ENCODE results near the gene GALNT7. TPM values are rescaled to one million over a fixed set of nuclear protein-coding genes. Genes with fewer than 3 reads are reported as not detected.

The GALNT7 gene
- total and polyA plus RNA-seq, 5 experiments from 2014 or later = 5.6 to 18.7 (median 8.6) TPM

- H3K27me3 Mint-ChIP-seq = peaks cover 0 to 5% (median 1%) of the 10 kb centered on the region in 5 donors
- ATAC-seq (no peak), DNase-seq (no peak)
- POLR2A ChIA-PET = no interaction called here
- no peak overlapping the region for H3K27ac Mint-ChIP-seq
- H3K36me3 Mint-ChIP-seq = no peaks in the 10 kb centered on the region
- H3K4me1 Mint-ChIP-seq = no peaks in the 10 kb centered on the region
- no peak overlapping the region for H3K4me3 Mint-ChIP-seq
- H3K9me3 Mint-ChIP-seq = no peaks in the 10 kb centered on the region
Observed at GRCh38 chr4:173139561-173139960, 29.1 kb upstream of the GALNT7 start.

GRCh38 chr4:173145131-173145530 is 23.5 kb upstream of the GALNT7 start:
- H3K4me1 Mint-ChIP-seq = peaks cover 0 to 2% (median 0%) of the 10 kb centered on the region in 4 donors
- no peaks in the 10 kb centered on the region for H3K9me3 Mint-ChIP-seq
- H3K27ac Mint-ChIP-seq = no peak overlapping the region
- no peak for ATAC-seq
- POLR2A ChIA-PET = no interaction called here
- no peak for DNase-seq
- H3K36me3 Mint-ChIP-seq = peaks cover 0 to 2% (median 0%) of the 10 kb centered on the region in 3 donors
- H3K4me3 Mint-ChIP-seq = no peak overlapping the region
- H3K27me3 Mint-ChIP-seq = peaks cover 0 to 10% (median 2%) of the 10 kb centered on the region in 5 donors

GRCh38 chr4:173146456-173146855 is 22.2 kb upstream of the GALNT7 start:
- no peak overlapping the region for H3K27ac Mint-ChIP-seq
- H3K27me3 Mint-ChIP-seq = peaks cover 0 to 10% (median 2%) of the 10 kb centered on the region in 5 donors
- ATAC-seq (no peak), DNase-seq (no peak)
- POLR2A ChIA-PET = no interaction called here
- no peaks in the 10 kb centered on the region for H3K9me3 Mint-ChIP-seq
- H3K36me3 Mint-ChIP-seq = peaks cover 0 to 2% (median 0%) of the 10 kb centered on the region in 3 donors
- no peak overlapping the region for H3K4me3 Mint-ChIP-seq
- peaks cover 0 to 2% (median 0%) of the 10 kb centered on the region in 4 donors for H3K4me1 Mint-ChIP-seq

GRCh38 chr4:173151496-173151895 is 17.1 kb upstream of the GALNT7 start:
- H3K36me3 Mint-ChIP-seq = no peaks in the 10 kb centered on the region
- POLR2A ChIA-PET = no interaction called here
- no peaks in the 10 kb centered on the region for H3K27me3 Mint-ChIP-seq
- no peak overlapping the region for H3K27ac Mint-ChIP-seq
- H3K4me1 Mint-ChIP-seq = no peaks in the 10 kb centered on the region
- H3K4me3 Mint-ChIP-seq = no peak overlapping the region
- no peaks in the 10 kb centered on the region for H3K9me3 Mint-ChIP-seq
- DNase-seq (no peak), ATAC-seq (no peak)

- ATAC-seq (no peak), DNase-seq (no peak)
- POLR2A ChIA-PET = no interaction called here
- H3K4me3 Mint-ChIP-seq = no peak overlapping the region
- H3K27me3 Mint-ChIP-seq = no peaks in the 10 kb centered on the region
- H3K9me3 Mint-ChIP-seq = no peaks in the 10 kb centered on the region
- no peaks in the 10 kb centered on the region for H3K36me3 Mint-ChIP-seq
- no peaks in the 10 kb centered on the region for H3K4me1 Mint-ChIP-seq
- no peak overlapping the region for H3K27ac Mint-ChIP-seq
Observed at GRCh38 chr4:173152104-173152503, 16.5 kb upstream of the GALNT7 start.

- Mint-ChIP-seq H3K9me3 (no peaks in the 10 kb centered on the region), H3K36me3 (no peaks in the 10 kb centered on the region), H3K4me3 (no peak overlapping the region), H3K27ac (no peak overlapping the region), H3K27me3 (no peaks in the 10 kb centered on the region), H3K4me1 (no peaks in the 10 kb centered on the region)
- ATAC-seq (no peak), DNase-seq (no peak)
- POLR2A ChIA-PET = no interaction called here
Observed at GRCh38 chr4:173153445-173153844, 15.2 kb upstream of the GALNT7 start.

GRCh38 chr4:173159791-173160190 is 8.8 kb upstream of the GALNT7 start:
- Mint-ChIP-seq H3K27me3 (no peaks in the 10 kb centered on the region), H3K36me3 (no peaks in the 10 kb centered on the region), H3K4me1 (no peaks in the 10 kb centered on the region), H3K27ac (no peak overlapping the region), H3K4me3 (no peak overlapping the region), H3K9me3 (no peaks in the 10 kb centered on the region)
- DNase-seq (no peak), ATAC-seq (no peak)
- POLR2A ChIA-PET = no interaction called here

- Mint-ChIP-seq H3K9me3 (no peaks in the 10 kb centered on the region), H3K36me3 (no peaks in the 10 kb centered on the region), H3K4me1 (peaks cover 1 to 9% (median 5%) of the 10 kb centered on the region in 4 donors), H3K27ac (no peak overlapping the region), H3K4me3 (no peak overlapping the region), H3K27me3 (no peaks in the 10 kb centered on the region)
- ATAC-seq (no peak), DNase-seq (no peak)
- POLR2A ChIA-PET = no interaction called here
Observed at GRCh38 chr4:173160871-173161270, 7.7 kb upstream of the GALNT7 start.

- no peak overlapping the region for H3K27ac Mint-ChIP-seq
- H3K27me3 Mint-ChIP-seq = no peaks in the 10 kb centered on the region
- H3K9me3 Mint-ChIP-seq = no peaks in the 10 kb centered on the region
- ATAC-seq = no peak
- no peak overlapping the region for H3K4me3 Mint-ChIP-seq
- no peaks in the 10 kb centered on the region for H3K36me3 Mint-ChIP-seq
- H3K4me1 Mint-ChIP-seq = peaks cover 1 to 14% (median 8%) of the 10 kb centered on the region in 4 donors
- POLR2A ChIA-PET = no interaction called here
- DNase-seq = no peak
Observed at GRCh38 chr4:173161311-173161710, 7.3 kb upstream of the GALNT7 start.

- peak overlapping the region in 1 of 10 donors; percentile 57 for H3K4me3 Mint-ChIP-seq
- ATAC-seq (no peak), DNase-seq (no peak)
- H3K9me3 Mint-ChIP-seq = no peaks in the 10 kb centered on the region
- no peaks in the 10 kb centered on the region for H3K27me3 Mint-ChIP-seq
- POLR2A ChIA-PET = no interaction called here
- H3K27ac Mint-ChIP-seq = peak overlapping the region in 3 of 10 donors; percentile 10 to 86 (median 44)
- no peaks in the 10 kb centered on the region for H3K36me3 Mint-ChIP-seq
- peaks cover 18 to 40% (median 31%) of the 10 kb centered on the region in 4 donors for H3K4me1 Mint-ChIP-seq
Observed at GRCh38 chr4:173165706-173166105, 2.9 kb upstream of the GALNT7 start.

GRCh38 chr4:173166491-173166890 is 2.1 kb upstream of the GALNT7 start:
- Mint-ChIP-seq H3K4me1 (peaks cover 23 to 48% (median 39%) of the 10 kb centered on the region in 4 donors), H3K36me3 (no peaks in the 10 kb centered on the region), H3K27me3 (no peaks in the 10 kb centered on the region), H3K9me3 (no peaks in the 10 kb centered on the region), H3K27ac (peak overlapping the region in 4 of 10 donors; percentile 0 to 68 (median 33)), H3K4me3 (peak overlapping the region in 1 of 10 donors; percentile 16)
- no peak for DNase-seq
- POLR2A ChIA-PET = no interaction called here
- no peak for ATAC-seq

GRCh38 chr4:173167758-173168395 is 734 bp upstream of the GALNT7 start:
- Mint-ChIP-seq H3K9me3 (no peaks in the 10 kb centered on the region), H3K36me3 (no peaks in the 10 kb centered on the region), H3K27ac (peak overlapping the region; percentile 85 to 96 (median 94)), H3K4me1 (peaks cover 28 to 59% (median 50%) of the 10 kb centered on the region in 4 donors), H3K4me3 (peak overlapping the region; percentile 95 to 100 (median 98)), H3K27me3 (no peaks in the 10 kb centered on the region)
- ATAC-seq = peak in 1 of 2 donors; percentile 6
- POLR2A ChIA-PET = interaction anchor here (0.6 to 3.0 kb wide), 5 partner anchors 55 to 202 kb away, joined by 3 to 23 read pairs (median 4); partner anchors contain the start of genes HMGB2 and SAP30
- DNase-seq = peak in 6 of 10 donors; percentile 1 to 35 (median 13)

GRCh38 chr4:173169178-173169427 is 492 bp downstream of the GALNT7 start:
- DNase-seq = no peak
- no peak for ATAC-seq
- no peaks in the 10 kb centered on the region for H3K36me3 Mint-ChIP-seq
- POLR2A ChIA-PET = interaction anchor here (3.0 kb wide), 1 partner anchor 201 kb away, joined by 23 read pairs; the partner anchor contains the start of gene SAP30
- no peak overlapping the region for H3K27ac Mint-ChIP-seq
- no peaks in the 10 kb centered on the region for H3K9me3 Mint-ChIP-seq
- no peaks in the 10 kb centered on the region for H3K27me3 Mint-ChIP-seq
- H3K4me3 Mint-ChIP-seq = peak overlapping the region in 1 of 10 donors; percentile 98
- H3K4me1 Mint-ChIP-seq = peaks cover 30 to 68% (median 59%) of the 10 kb centered on the region in 4 donors
